Left forelimb (tissue), 1 donor: ENCODE results near the gene HMGCS2.
"Not testable (repeated sequence)": the region's sequence is repeated elsewhere in the genome, so short reads cannot be mapped to it uniquely, and the experiment has no call there.

ENCODE experiments used
- DNase-seq: peaks from one replicate; pipeline ENCODE4 v3.0.0-alpha.2; 2018; ENCODE audit warnings: low spot score

Gene HMGCS2

DNA sequence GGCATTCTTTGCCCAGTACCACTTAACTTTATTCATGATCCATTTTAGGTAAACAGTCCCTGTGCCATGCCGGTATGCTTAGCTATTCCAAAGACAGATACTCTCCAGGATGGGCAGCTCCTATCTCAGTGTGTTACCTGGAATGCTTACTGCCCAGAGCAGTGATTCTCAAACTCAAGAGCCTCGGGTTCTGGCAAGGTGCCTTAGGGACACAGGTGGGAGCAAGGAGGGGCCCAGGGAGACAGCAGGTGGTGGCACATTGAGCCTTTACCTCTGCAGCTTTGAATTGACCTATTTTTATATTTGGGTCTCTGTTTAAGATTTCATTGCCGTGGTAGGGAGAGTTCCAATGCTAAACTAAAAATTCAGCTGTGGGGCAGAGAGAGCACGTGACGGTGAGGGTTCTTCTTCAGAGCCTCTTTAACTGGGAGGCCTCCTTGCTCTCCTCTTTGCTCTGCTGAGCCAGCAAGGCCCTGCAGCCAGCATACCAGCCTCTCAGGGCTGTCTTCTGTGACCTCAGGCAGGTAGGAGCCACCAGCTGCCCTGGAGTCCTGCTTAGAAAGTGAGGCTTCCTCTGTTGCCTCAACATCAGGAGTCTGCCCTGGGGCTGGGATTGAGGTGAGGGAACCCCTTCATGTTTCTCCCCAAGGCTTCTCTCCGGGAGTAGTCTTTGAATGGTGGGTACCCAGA lies 36.8 kb downstream of the HMGCS2 start:
- DNase-seq = no peak

DNA sequence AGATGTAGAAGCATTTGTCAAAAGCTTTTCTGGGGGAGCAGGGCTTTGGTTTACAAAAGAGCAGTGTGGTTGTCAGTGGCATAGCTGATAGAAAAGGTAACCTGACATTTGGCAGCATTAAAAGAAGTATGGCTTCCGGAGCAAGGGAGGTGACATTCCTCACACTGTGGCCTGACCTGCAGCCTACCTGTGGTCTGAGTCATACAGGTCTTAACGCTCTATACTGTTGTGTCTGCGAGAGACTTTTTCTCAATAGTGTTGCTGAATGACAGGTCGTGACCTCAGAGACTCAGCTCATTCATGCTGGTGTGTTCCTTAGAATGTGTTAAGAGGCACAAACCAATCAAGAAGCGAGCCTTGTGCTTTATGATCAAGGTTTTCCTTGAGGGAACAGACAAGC lies 37.6 kb downstream of the HMGCS2 start:
- DNase-seq = no peak

GRCh38 chr1:119729044-119729443 lies 39.7 kb downstream of the HMGCS2 start:
- DNase-seq = no peak

DNA sequence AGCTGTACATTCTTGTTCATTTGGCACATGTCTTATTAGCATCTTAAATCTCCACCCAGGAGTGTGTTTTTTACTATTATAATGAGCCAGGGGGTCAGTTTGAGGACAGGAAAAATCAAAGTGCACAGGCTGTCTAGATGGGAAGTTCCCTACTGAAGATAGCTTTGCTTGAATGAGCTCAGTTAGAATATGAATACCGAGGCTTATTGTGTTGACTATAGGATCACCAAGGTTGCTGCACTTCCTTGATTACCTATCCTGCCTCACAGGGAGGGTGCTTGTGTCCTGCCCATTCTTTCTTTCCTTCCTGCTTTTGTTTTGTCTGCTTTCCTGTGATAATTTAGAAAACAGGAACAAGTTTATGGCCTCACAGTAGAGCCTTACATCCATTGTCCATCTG lies 40.7 kb downstream of the HMGCS2 start:
- no peak for DNase-seq

- DNase-seq = no peak
Measured at GRCh38 chr1:119725626-119726025, 43.1 kb downstream of the HMGCS2 start.

DNA sequence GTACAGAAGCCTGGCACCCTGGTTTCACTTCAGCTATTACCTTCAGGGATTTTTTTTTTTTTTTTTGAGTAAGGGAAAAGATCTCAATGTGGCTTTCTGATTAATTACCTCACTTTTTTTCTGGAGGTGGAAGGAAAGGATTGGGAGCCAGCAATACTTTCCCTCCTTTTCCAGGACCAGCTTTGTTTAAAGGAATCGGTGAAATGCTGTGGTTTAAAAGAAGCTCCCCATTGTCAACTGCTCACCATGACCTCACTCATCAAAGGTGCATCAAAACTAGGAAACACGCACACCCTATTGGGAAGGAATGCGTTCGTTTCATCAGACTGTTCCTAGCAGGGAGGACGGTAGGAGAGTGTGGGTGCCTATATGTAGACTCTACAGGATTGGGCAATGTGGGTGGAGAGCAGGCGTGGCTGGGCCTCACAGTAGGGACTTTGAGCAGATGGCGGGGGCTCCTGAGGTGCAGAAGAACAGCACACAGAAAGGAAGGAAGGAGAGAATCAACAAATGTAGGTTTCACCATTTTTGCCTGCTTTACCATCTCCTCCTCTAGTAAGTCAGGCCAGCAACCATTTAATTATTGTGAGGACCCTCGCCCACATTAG lies 44.0 kb downstream of the HMGCS2 start:
- DNase-seq = no peak

GRCh38 chr1:119721896-119722295 lies 46.8 kb downstream of the HMGCS2 start:
- no peak for DNase-seq

- no peak for DNase-seq
Measured at GRCh38 chr1:119720866-119721440, 47.8 kb downstream of the HMGCS2 start.

DNA sequence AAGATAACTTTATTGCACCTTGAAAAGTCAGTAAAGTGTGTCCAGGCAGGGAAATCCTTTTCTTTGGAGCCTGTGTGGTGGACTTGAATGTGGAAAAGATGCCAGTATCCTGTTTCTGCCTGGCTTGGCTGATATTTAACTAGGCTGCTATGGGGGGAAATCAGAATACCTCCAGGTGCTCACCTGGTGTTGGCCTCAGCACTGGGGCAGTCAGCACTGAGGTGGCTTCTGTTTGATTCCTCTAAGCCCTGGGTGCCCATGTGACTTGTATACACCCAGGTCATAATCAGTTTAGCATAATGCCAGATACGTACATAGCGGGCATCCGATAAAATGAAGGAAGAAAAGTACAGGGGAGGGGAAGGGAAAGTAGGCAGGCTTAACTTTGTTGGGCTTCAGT lies 49.7 kb downstream of the HMGCS2 start:
- no peak for DNase-seq

DNA sequence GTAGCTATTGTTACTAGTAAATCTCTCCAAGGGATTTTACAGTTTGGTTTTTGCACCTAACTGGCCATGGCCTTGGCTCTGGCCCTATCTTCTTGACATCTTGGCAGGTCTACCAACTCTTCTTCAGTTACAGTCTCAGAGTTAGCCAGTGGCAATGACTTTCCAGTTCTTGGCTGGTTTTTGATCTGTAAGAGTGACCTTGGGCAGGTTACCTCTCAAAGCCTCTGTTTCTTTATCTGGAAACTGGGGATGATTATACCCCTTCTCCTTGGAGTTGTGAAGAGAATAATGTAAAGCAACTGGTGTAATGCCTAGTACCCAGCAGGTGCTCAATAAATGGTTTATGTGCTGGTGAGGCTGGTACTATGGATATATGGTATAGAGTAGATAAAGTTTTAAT lies 50.3 kb downstream of the HMGCS2 start:
- DNase-seq = no peak

- no peak for DNase-seq
Measured at GRCh38 chr1:119715542-119715941, 53.2 kb downstream of the HMGCS2 start.

DNA sequence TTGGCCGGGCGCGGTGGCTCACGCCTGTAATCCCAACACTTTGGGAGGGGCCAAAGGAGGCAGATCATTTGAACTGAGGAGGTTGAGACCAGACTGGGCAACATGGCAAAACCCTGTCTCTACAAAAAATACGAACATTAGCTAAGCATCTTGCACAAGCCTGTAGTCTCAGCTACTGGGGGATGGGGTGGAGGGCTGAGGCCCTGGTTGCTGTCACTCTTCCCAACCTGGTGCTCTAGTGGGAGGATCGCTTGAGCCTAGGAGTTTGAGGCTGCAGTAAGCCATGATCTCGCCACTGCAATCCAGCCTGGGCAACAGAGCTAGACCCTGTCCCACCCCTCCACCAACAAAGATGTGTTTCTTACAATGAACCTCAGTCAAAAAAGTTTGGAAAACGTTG lies 54.1 kb downstream of the HMGCS2 start:
- no peak for DNase-seq

DNA sequence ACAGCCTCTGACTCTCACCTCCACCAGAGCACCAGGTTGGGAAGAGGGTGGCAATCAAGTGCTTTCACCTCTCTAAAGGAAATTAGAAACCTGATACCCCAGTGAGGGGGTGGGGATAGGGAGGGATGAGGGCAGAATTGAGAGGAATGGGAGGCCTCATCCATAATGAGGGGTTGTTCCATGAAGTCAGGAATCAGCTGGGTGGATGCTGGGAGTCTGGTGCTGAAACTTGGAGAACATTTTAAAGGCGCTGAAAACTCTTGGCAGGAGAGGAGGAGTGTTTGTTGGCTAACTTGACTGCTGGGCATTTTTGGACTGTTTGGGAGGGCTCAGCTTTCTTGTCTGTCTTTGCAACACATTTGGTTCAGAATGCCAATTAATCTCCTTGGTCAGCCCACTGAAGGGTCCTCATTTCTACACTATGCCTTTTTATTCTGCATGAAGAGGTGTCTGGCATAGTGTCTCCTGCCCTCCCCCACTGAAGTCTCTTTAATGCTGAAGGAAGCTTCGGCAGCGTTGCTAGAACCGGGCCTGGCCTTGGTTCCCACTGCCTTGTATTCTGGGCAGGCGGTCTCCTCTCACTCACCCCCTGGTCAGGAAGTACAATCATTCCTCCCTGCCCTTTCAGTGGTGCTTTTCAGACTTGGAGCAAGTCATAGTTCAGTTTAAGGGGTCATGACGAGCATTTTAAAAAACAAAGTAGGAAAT lies 54.8 kb downstream of the HMGCS2 start:
- no peak for DNase-seq

GRCh38 chr1:119713039-119713748 lies 55.5 kb downstream of the HMGCS2 start:
- DNase-seq = no peak

GRCh38 chr1:119712342-119713038 lies 56.2 kb downstream of the HMGCS2 start:
- peak; percentile 93 for DNase-seq

GRCh38 chr1:119711804-119712341 lies 56.8 kb downstream of the HMGCS2 start, which contains the start of gene PHGDH:
PHGDH (plus strand) TSS chr1:119711934; CDS start chr1:119712023, 89 bp downstream.
- peak; percentile 83 for DNase-seq

DNA sequence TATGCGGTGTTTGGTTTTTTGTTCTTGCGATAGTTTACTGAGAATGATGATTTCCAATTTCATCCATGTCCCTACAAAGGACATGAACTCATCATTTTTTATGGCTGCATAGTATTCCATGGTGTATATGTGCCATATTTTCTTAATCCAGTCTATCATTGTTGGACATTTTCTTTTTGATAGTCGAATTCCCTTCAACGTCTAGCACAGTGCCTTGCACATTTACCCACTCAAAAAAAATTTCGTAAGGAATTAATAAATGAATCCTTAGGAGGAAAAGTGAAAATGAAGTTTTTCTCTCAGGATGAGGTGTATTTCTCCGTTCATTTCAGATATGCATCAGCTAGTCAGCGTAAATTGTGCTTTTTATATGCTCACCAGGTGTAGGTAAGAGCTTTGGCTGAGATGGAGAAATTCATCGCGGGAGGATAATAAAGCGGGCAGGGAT lies 57.3 kb downstream of the HMGCS2 start:
- DNase-seq = not testable (repeated sequence)

DNA sequence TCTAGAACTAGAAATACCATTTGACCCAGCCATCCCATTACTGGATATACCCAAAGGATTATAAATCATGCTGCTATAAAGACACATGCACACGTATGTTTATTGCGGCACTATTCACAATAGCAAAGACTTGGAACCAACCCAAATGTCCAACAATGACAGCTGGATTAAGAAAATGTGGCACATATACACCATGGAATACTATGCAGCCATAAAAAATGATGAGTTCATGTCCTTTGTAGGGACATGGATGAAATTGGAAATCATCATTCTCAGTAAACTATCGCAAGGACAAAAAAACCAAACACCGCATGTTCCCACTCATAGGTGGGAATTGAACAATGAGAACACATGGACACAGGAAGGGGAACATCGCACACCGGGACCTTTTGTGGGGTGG lies 62.1 kb downstream of the HMGCS2 start:
- DNase-seq = not testable (repeated sequence)

DNA sequence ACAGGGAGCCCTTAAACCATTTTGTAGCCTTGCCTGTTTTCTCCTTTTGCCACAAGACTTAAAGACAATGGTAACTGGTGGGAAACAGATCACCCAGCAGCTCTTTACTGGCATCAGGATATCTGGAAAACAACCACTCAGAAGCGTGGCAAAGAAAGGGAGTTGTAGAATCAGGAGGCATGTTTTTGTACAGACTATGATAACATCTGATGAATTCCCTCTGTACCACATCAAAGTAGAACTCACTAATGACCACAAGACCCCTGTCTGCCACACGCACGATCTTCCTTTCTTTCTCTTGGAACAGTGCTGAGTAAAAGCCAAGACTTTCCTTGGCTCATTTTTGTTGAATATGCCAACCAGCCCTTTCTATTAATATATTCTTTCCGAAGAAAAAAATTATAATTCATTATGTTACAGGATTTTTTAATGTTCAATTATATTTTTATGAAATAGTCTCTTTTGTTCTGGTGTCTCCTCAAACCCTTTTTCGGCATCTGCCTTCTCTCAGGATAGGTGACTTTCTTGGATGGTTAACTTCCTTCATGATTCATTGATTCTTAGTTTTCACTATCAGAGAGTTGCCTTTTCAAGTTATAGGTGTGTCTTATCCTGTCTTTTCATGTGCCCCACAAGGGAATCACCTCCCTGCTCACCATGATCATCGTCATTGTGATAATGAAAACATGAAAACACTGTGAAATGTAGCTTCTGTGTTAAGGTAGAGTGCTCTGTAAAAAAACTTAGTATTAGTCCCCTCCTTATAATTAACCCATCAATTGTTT lies 64.8 kb downstream of the HMGCS2 start:
- DNase-seq = no peak

DNA sequence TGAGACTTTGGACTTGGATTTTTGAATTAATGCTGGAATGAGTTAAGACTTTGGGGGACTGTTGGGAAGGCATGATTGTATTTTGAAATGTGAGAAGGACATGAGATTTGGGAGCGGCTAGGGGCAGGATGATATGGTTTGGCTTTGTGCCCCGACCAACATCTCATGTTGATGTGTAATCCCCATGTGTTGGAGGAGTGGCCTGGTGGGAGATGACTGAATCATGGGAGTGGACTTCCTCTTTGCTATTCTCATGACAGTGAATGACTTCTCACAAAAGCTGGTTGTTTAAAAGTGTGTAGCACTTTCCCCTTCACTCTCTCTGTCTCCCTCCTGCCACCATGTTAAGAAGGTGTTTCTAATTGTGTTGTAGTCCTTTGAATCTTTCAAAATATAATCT lies 66.3 kb downstream of the HMGCS2 start:
- no peak for DNase-seq
